Thyroid gland (tissue), 4 donors: ENCODE measurements around the gene C19orf73. TPM values are rescaled to one million over a fixed set of nuclear protein-coding genes. Genes with fewer than 3 reads are reported as not detected.

Experiments
- DNase-seq, 2 donors: peaks; one replicate each; pipeline ENCODE4 v3.0.0-alpha.2; 2019
- H3K27ac ChIP-seq, 3 donors: fragments of 200-600 bp; sonication (generic); 1 replicate in 2 of 3; 2 replicates in 1 of 3; pipeline ENCODE4 v1.5.1; 2016 to 2019; ENCODE audit warnings: mild to moderate bottlenecking in 1 of 3, moderate library complexity in 1 of 3
- H3K27me3 ChIP-seq: fragments of 200-600 bp; sonication (generic); one replicate; pipeline ENCODE4 v1.5.1; 2019
- H3K36me3 ChIP-seq, 2 donors: fragments of 200-600 bp; sonication (generic); one replicate each; pipeline ENCODE4 v1.5.1; 2016 to 2019
- H3K4me1 ChIP-seq, 2 donors: fragments of 200-600 bp; sonication (generic); one replicate each; pipeline ENCODE4 v1.5.1; 2017 to 2019
- H3K4me3 ChIP-seq, 3 donors: fragments of 200-600 bp; sonication (generic); replicated peaks in 1 of 3; 1 replicate in 2 of 3; 2 replicates in 1 of 3; pipeline ENCODE4 v1.5.1; 2016; ENCODE audit warnings: mild to moderate bottlenecking in 1 of 3
- H3K9me3 ChIP-seq: fragments of 200-600 bp; sonication (generic); one replicate; pipeline ENCODE4 v1.5.1; 2017
- POLR2A ChIP-seq, 2 donors: fragments of 450-650 bp; IDR thresholded peaks; one replicate each; pipeline ENCODE4 v1.6.1; 2017; ENCODE audit warnings: antibody characterized with exemption in 2 of 2, mild to moderate bottlenecking in 2 of 2, moderate library complexity in 1 of 2
- WGBS, 2 donors: methylation state at CpG; one replicate each; pipeline ENCODE4 v1.1.5; 2017; 5-methylcytosine and 5-hydroxymethylcytosine counted together
- intact Hi-C: fragments of 100-400 bp; cut with DNase I; formaldehyde crosslinking; loops from one replicate; pipeline ENCODE4 v1.15.1; 2023
- total RNA-seq, 4 donors: library from RNA; depleted of rRNA; stranded (reverse); fragments of >200 nt; gene quantifications; one replicate each; pipeline ENCODE4 v1.2.3, GENCODE V29; 2016
- TF ChIP-seq, protein P1 (sequence below), 6 experiments: fragments of 200-600 bp in 3 of 6; fragments of 450-650 bp in 3 of 6; sonication (generic) in 3 of 6; IDR thresholded peaks; one replicate each; pipeline ENCODE4 v1.5.1; 2016 to 2019; ENCODE audit warnings: antibody characterized with exemption in 6 of 6, mild to moderate bottlenecking in 2 of 6, inconsistent platforms in 1 of 6, moderate library complexity in 1 of 6

C19orf73 gene
- total RNA-seq, 4 donors from 2014 or later, result 1.7 to 13.4 (median 6.1) TPM

DNA sequence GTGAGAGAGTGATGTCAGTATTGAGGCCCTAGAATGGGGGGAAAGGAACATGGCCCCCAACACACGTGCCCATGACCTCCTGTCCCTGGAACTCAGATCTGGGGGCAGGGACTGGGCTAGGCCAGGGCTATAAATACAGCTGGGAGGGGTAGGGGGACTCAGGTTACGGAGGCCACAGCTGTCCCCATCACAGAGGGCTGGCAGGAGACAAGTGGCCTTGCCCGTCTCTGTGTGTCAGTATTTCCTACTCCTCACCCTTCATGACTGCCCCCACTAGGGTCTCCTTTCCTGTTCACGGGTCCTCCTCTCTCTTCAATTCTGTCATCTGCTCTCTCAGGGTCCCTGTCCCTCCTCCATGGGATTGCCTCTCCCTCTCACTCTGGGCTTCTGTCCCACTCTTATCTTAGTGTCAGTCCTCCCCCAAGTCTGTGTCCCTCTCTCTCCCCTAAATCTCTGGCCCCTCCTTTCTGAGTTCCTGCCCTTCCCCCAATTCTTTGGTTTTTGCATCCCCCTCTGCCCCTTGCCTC, 36.9 kb upstream of the C19orf73 start:
- Histone ChIP-seq H3K27ac (peak overlapping the region in 2 of 3 donors; percentile 17 to 28), H3K27me3 (no peaks in the 10 kb centered on the region), H3K36me3 (no peaks in the 10 kb centered on the region), H3K4me3 (no peak overlapping the region), H3K9me3 (no peaks in the 10 kb centered on the region), H3K4me1 (peaks cover 4 to 20% of the 10 kb centered on the region in 2 donors)
- TF ChIP-seq, protein P1, sequence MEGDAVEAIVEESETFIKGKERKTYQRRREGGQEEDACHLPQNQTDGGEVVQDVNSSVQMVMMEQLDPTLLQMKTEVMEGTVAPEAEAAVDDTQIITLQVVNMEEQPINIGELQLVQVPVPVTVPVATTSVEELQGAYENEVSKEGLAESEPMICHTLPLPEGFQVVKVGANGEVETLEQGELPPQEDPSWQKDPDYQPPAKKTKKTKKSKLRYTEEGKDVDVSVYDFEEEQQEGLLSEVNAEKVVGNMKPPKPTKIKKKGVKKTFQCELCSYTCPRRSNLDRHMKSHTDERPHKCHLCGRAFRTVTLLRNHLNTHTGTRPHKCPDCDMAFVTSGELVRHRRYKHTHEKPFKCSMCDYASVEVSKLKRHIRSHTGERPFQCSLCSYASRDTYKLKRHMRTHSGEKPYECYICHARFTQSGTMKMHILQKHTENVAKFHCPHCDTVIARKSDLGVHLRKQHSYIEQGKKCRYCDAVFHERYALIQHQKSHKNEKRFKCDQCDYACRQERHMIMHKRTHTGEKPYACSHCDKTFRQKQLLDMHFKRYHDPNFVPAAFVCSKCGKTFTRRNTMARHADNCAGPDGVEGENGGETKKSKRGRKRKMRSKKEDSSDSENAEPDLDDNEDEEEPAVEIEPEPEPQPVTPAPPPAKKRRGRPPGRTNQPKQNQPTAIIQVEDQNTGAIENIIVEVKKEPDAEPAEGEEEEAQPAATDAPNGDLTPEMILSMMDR (IDR thresholded peaks at IDR 0.05), result no peak
- no peak for TF ChIP-seq POLR2A (IDR thresholded peaks at IDR 0.05)
- 64 to 77% methylated on average over 4 of the region's 4 CpGs for WGBS, 2 donors
- DNase-seq, result no peak
- intact Hi-C loops, result no loop called here

DNA sequence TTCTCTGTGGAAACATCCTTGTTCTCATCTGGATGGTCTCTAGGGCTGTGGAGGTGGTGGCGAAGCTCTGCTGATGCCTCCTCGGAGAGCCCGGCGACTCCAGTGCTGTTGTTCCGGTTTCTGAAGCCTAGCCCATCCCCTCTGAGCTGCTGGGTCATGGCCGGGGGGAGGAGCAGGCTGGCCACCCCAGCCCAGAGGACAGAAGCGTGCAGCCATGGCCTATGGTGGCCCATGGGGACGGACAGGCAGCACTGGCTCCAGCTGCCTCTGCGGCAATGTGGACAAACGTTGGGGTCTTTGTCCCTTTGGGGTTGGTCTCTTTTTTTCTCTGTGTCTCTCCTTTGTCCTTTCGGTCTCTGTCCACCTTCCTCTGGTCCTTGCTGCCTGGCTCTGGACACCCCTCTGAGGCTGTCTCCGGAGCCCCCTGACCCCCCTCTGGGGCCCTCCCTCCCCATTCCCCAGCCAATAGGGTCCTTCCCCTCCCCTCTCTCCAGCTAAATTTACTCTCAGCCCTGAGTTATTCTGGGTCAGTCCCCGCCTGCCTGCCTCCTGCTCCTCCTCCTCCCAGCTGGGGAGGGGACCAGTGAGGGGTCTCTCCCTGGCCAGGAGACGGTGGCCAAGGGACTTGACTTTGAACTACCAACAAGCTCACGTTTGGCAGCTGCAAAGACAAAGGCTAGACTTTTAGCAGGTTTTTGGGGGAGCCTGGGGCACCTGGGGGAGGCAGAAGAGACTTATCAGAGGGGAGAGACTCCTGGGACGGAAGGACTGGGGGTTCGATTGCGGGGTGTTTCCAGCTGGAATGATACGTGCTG, 36.3 kb upstream of the C19orf73 start, which contains the start of gene HRC:
HRC (minus strand) TSS at position 392 of the 815 bp plus-strand sequence; CDS start at position 233, 159 bp downstream.
- TF ChIP-seq, protein P1 (IDR thresholded peaks at IDR 0.05), result no peak
- no peak for TF ChIP-seq POLR2A (IDR thresholded peaks at IDR 0.05)
- 58 to 63% methylated on average over 17 to 19 of the region's 19 CpGs for WGBS, 2 donors
- Histone ChIP-seq H3K27ac (peak within 1 kb of the TSS in 2 of 3 donors; percentile 24 to 28), H3K4me3 (no peak within 1 kb of the TSS), H3K4me1 (peaks cover 4 to 22% of the 10 kb centered on the region in 2 donors), H3K9me3 (no peaks in the 10 kb centered on the region), H3K36me3 (no peaks in the 10 kb centered on the region), H3K27me3 (no peaks in the 10 kb centered on the region)
- DNase-seq, result no peak
- intact Hi-C loops, result no loop called here

GRCh38 chr19:49154279-49154678, 35.3 kb upstream of the C19orf73 start:
- Histone ChIP-seq H3K27ac (no peak overlapping the region), H3K27me3 (no peaks in the 10 kb centered on the region), H3K9me3 (no peaks in the 10 kb centered on the region), H3K36me3 (no peaks in the 10 kb centered on the region), H3K4me3 (no peak overlapping the region), H3K4me1 (peaks cover 10 to 22% of the 10 kb centered on the region in 2 donors)
- no peak for DNase-seq
- TF ChIP-seq, protein P1 (IDR thresholded peaks at IDR 0.05), result no peak
- TF ChIP-seq POLR2A (IDR thresholded peaks at IDR 0.05), result no peak
- intact Hi-C loops, result loop anchor here (5.0 kb wide), 2 partner anchors 37 to 43 kb away; partner anchors contain the start of genes C19orf73 and PPFIA3
- WGBS, 2 donors, result 89 to 92% methylated on average over 6 of the region's 6 CpGs

DNA sequence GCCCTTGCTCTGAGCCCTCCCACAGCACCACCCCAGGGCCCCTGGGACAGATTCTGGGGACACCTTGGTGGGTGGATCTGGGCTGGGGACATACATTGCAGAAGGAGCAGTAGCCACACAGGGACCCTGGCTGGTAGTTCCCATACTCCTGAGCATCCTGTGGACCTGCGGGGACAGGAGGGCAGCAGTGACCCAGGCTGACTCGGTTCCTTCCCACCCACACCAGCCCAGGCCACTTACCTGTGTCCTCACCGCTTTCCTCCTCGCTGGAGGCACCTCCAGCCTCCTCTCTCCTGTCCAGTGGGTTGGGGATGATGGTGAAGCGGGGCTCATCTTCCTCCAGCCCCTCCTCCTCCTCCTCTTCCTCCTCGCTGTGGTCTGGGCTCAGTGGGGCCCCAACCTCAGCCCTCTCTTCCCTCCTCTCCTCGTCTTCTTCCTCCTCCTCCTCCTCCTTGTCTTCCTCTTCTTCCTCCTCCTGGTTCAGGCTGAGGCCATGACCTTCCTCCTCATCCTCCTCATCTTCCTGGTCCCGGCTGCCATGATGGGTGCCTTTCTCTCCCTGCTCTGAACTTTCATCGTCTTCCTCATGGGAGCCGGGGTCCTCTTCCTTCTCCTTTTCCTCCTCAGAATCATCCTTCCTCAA, 34.3 kb upstream of the C19orf73 start:
- Histone ChIP-seq H3K4me1 (peaks cover 18 to 25% of the 10 kb centered on the region in 2 donors), H3K36me3 (no peaks in the 10 kb centered on the region), H3K4me3 (no peak overlapping the region), H3K9me3 (no peaks in the 10 kb centered on the region), H3K27ac (no peak overlapping the region), H3K27me3 (no peaks in the 10 kb centered on the region)
- DNase-seq, result no peak
- WGBS, 2 donors, result 94 to 95% methylated on average over 10 of the region's 10 CpGs
- intact Hi-C loops, result loop anchor here (5.0 kb wide), 2 partner anchors 36 to 44 kb away; partner anchors contain the start of genes C19orf73 and PPFIA3
- no peak for TF ChIP-seq POLR2A (IDR thresholded peaks at IDR 0.05)
- TF ChIP-seq, protein P1 (IDR thresholded peaks at IDR 0.05), result no peak
